Stomach (tissue), 4 donors: Measurements from ENCODE around the gene SFXN5.

Source experiments
- CTCF ChIP-seq, 7 experiments: fragments of 450-650 bp in 4 of 7; fragments of 200-600 bp in 3 of 7; sonication (generic) in 3 of 7; IDR thresholded peaks; one replicate each; pipeline ENCODE4 v1.5.1; 2016 to 2019; ENCODE audit warnings: antibody characterized with exemption in 7 of 7, control low read depth in 2 of 7, mild to moderate bottlenecking in 1 of 7
- EP300 ChIP-seq: sonication (generic); formaldehyde crosslinking; IDR thresholded peaks from one replicate; pipeline ENCODE4 v1.6.1; 2017; ENCODE audit warnings: antibody characterized with exemption
- POLR2A ChIP-seq, 4 donors: fragments of 450-650 bp; IDR thresholded peaks; one replicate each; pipeline ENCODE4 v1.6.1; 2016; ENCODE audit warnings: antibody characterized with exemption in 4 of 4, control low read depth in 2 of 4, mild to moderate bottlenecking in 1 of 4, moderate library complexity in 1 of 4
- POLR2AphosphoS5 ChIP-seq, 3 donors: sonication (generic); formaldehyde crosslinking; IDR thresholded peaks; one replicate each; pipeline ENCODE4 v1.6.1; 2016; ENCODE audit warnings: antibody characterized with exemption in 3 of 3

- TF ChIP-seq CTCF (IDR thresholded peaks at IDR 0.05) (no peak), POLR2AphosphoS5 (IDR thresholded peaks at IDR 0.05) (no peak), POLR2A (IDR thresholded peaks at IDR 0.05) (no peak), EP300 (no peak)
These were observed 50.7 kb downstream of the SFXN5 start for GRCh38 chr2:73020657-73021370.
